H9 (cell line): ENCODE results near the gene TMA7. TPM values are rescaled to one million over a fixed set of nuclear protein-coding genes. Genes with fewer than 3 reads are reported as not detected.

Experiments
- DNase-seq: peaks from one replicate; pipeline ENCODE4 v3.0.0-alpha.2; 2017
- H2AFZ ChIP-seq: one replicate; pipeline ENCODE4 v1.6.1; 2013; ENCODE audit warnings: mild to moderate bottlenecking, low read length, control low read depth, moderate library complexity
- H2AK5ac ChIP-seq: 2 replicates; pipeline ENCODE4 v1.6.1; 2013; ENCODE audit warnings: low read length, control low read depth, mixed read lengths; ENCODE audit not compliant: insufficient read length
- H2BK120ac ChIP-seq: one replicate; pipeline ENCODE4 v1.6.1; 2013; ENCODE audit warnings: low read depth, mild to moderate bottlenecking, low read length, control low read depth, inconsistent platforms; ENCODE audit not compliant: poor library complexity, severe bottlenecking
- H2BK12ac ChIP-seq: 2 replicates; pipeline ENCODE4 v1.6.1; 2013; ENCODE audit warnings: low read length, control low read depth, mixed read lengths, low read depth; ENCODE audit not compliant: insufficient read length
- H2BK15ac ChIP-seq: 2 replicates; pipeline ENCODE4 v1.6.1; 2013; ENCODE audit warnings: low read depth, low read length, control low read depth
- H2BK20ac ChIP-seq: one replicate; pipeline ENCODE4 v1.6.1; 2013; ENCODE audit warnings: low read depth, mild to moderate bottlenecking, low read length, control low read depth, inconsistent platforms; ENCODE audit not compliant: poor library complexity, severe bottlenecking
- H2BK5ac ChIP-seq: 2 replicates; pipeline ENCODE4 v1.6.1; 2013; ENCODE audit warnings: low read length, control low read depth, mixed read lengths; ENCODE audit not compliant: insufficient read length
- H3K14ac ChIP-seq: 2 replicates; pipeline ENCODE4 v1.6.1; 2013; ENCODE audit warnings: low read length, control low read depth; ENCODE audit not compliant: insufficient read depth
- H3K18ac ChIP-seq: 2 replicates; pipeline ENCODE4 v1.6.1; 2013; ENCODE audit warnings: low read depth, mild to moderate bottlenecking, mixed read lengths, low read length, control low read depth; ENCODE audit not compliant: insufficient read length
- H3K23ac ChIP-seq: 2 replicates; pipeline ENCODE4 v1.6.1; 2013; ENCODE audit warnings: low read length, control low read depth, mixed read lengths, low read depth; ENCODE audit not compliant: insufficient read length
- H3K23me2 ChIP-seq: 2 replicates; pipeline ENCODE4 v1.6.1; 2013; ENCODE audit warnings: low read depth, mild to moderate bottlenecking, mixed read lengths, low read length, control low read depth; ENCODE audit not compliant: insufficient read length, poor library complexity, severe bottlenecking
- H3K27ac ChIP-seq: 2 replicates; pipeline ENCODE4 v1.5.1; 2013; ENCODE audit warnings: low read length, control low read depth, mixed read lengths, low read depth; ENCODE audit not compliant: insufficient read length
- H3K27me3 ChIP-seq: 2 replicates; pipeline ENCODE4 v1.6.1; 2013; ENCODE audit warnings: low read length, control low read depth, inconsistent platforms; ENCODE audit not compliant: insufficient read depth
- H3K4ac ChIP-seq: 2 replicates; pipeline ENCODE4 v1.6.1; 2013; ENCODE audit warnings: low read depth, mild to moderate bottlenecking, control low read depth, inconsistent platforms, low read length, moderate library complexity
- H3K4me1 ChIP-seq: 2 replicates; pipeline ENCODE4 v1.6.1; 2013; ENCODE audit warnings: low read length, control low read depth, inconsistent platforms; ENCODE audit not compliant: insufficient read depth
- H3K4me2 ChIP-seq: 2 replicates; pipeline ENCODE4 v1.6.1; 2013; ENCODE audit warnings: low read length, control low read depth, mixed read lengths; ENCODE audit not compliant: insufficient read length, insufficient read depth
- H3K56ac ChIP-seq: 2 replicates; pipeline ENCODE4 v1.6.1; 2013; ENCODE audit warnings: low read depth, mild to moderate bottlenecking, mixed read lengths, low read length, control low read depth; ENCODE audit not compliant: insufficient read length
- H3K79me1 ChIP-seq: 2 replicates; pipeline ENCODE4 v1.6.1; 2013; ENCODE audit warnings: low read depth, mild to moderate bottlenecking, moderate library complexity, low read length, control low read depth, inconsistent platforms; ENCODE audit not compliant: insufficient read depth, poor library complexity, severe bottlenecking
- H3K79me2 ChIP-seq: 2 replicates; pipeline ENCODE4 v1.6.1; 2013; ENCODE audit warnings: low read length, control low read depth, inconsistent platforms; ENCODE audit not compliant: insufficient read depth
- H3K9ac ChIP-seq: 2 replicates; pipeline ENCODE4 v1.6.1; 2013; ENCODE audit warnings: low read length, control low read depth, mixed read lengths; ENCODE audit not compliant: insufficient read length; ENCODE audit errors: extremely low read depth
- H3K9me3 ChIP-seq: one replicate; pipeline ENCODE4 v1.6.1; 2013; ENCODE audit warnings: low read depth, low read length, inconsistent platforms; ENCODE audit not compliant: control insufficient read depth
- H3T11ph ChIP-seq: one replicate; pipeline ENCODE4 v1.6.1; 2013; ENCODE audit warnings: mild to moderate bottlenecking, low read length, control low read depth, inconsistent platforms
- H4K20me1 ChIP-seq: one replicate; pipeline ENCODE4 v1.6.1; 2013; ENCODE audit not compliant: control insufficient read depth, insufficient read length, insufficient read depth
- H4K5ac ChIP-seq: 2 replicates; pipeline ENCODE4 v1.6.1; 2013; ENCODE audit warnings: low read depth, mild to moderate bottlenecking, mixed read lengths, low read length, control low read depth; ENCODE audit not compliant: insufficient read length
- H4K8ac ChIP-seq: replicated peaks from 2 replicates; pipeline ENCODE4 v1.6.1; 2013; ENCODE audit warnings: low read length, control low read depth, mixed read lengths, low read depth; ENCODE audit not compliant: insufficient read length
- H4K91ac ChIP-seq: 2 replicates; pipeline ENCODE4 v1.6.1; 2013; ENCODE audit warnings: low read depth, mild to moderate bottlenecking, moderate library complexity, mixed read lengths, low read length, control low read depth; ENCODE audit not compliant: insufficient read length
- H3K27ac Mint-ChIP-seq, 3 experiments: 2 replicates in 2 of 3; 3 replicates in 1 of 3; pipeline ENCODE4 v1.8.0; 2020 to 2021; ENCODE audit warnings: mixed read lengths in 3 of 3, mild to moderate bottlenecking in 1 of 3, moderate library complexity in 1 of 3
- H3K27me3 Mint-ChIP-seq: 2 replicates; pipeline ENCODE4 v1.8.0; 2021; ENCODE audit warnings: low read depth, mild to moderate bottlenecking, moderate library complexity, mixed read lengths
- H3K36me3 Mint-ChIP-seq, 3 experiments: 2 replicates in 2 of 3; 3 replicates in 1 of 3; pipeline ENCODE4 v1.8.0; 2020 to 2021; ENCODE audit warnings: low read depth in 3 of 3, mixed read lengths in 3 of 3; ENCODE audit not compliant: insufficient read depth in 1 of 3
- H3K4me1 Mint-ChIP-seq, 2 experiments: 2 replicates each; pipeline ENCODE4 v1.8.0; 2020; ENCODE audit warnings: mixed read lengths in 2 of 2
- H3K4me3 Mint-ChIP-seq, 2 experiments: 2 replicates in 1 of 2; 3 replicates in 1 of 2; pipeline ENCODE4 v1.8.0; 2020 to 2021; ENCODE audit warnings: mild to moderate bottlenecking in 2 of 2, mixed read lengths in 2 of 2, moderate library complexity in 1 of 2
- H3K9me3 Mint-ChIP-seq, 2 experiments: 2 replicates in 1 of 2; 3 replicates in 1 of 2; pipeline ENCODE4 v1.8.0; 2020; ENCODE audit warnings: mild to moderate bottlenecking in 2 of 2, mixed read lengths in 2 of 2, moderate library complexity in 1 of 2
- WGBS: extraction: QIAGEN DNeasy Blood & Tissue Kit; methylation state at CpG from one replicate; pipeline ENCODE4 v1.1.7; 2013; ENCODE audit warnings: missing lambda C conversion rate, low lambda C conversion rate, mixed read lengths; ENCODE audit not compliant: insufficient read length; ENCODE audit errors: extremely low coverage; 5-methylcytosine and 5-hydroxymethylcytosine counted together
- total RNA-seq: library from RNA; stranded (reverse); gene quantifications from 2 replicates; pipeline ENCODE4 v1.2.1, GENCODE V29; 2021
- TF ChIP-seq, protein P1 (sequence below): fragments of 200-600 bp; sonication (generic); conservative IDR thresholded peaks from 3 replicates; pipeline ENCODE4 v1.8.0; 2021; ENCODE audit warnings: antibody characterized with exemption, mild to moderate bottlenecking

The TMA7 gene
- total RNA-seq, 1 experiment from 2014 or later = 305 TPM

DNA sequence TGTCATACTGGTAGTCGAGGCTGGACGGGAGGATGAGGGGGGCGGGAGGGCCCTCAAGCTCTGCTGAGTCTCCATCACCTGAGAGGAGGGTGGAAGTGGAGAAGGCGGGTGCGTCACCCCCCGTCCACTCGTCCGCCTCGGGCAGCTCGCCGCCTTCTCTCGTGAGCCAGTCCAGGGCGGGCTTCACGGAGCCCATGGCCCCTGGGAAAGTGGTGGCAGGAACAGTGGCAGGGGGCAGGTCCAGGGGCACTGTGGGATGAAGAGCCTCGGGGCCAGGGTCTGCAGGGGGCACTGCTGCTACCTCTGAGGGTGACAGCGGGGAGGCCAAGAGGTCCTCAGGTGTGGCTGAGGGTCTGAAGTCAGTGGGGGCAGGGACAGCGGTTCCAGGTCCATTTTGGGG is 20.5 kb upstream of the TMA7 start:
- H2BK20ac ChIP-seq = no peak overlapping the region
- H4K91ac ChIP-seq = no peak overlapping the region
- no peak overlapping the region for H3K56ac ChIP-seq
- no peak for DNase-seq
- H3K4me2 ChIP-seq = no peak overlapping the region
- Mint-ChIP-seq H3K4me1 (peaks cover 3 to 4% of the 10 kb centered on the region in 2 experiments; a peak in 3 of 4 replicates), H3K27me3 (no peaks in the 10 kb centered on the region), H3K36me3 (peaks cover 37 to 81% (median 76%) of the 10 kb centered on the region in 3 experiments), H3K4me3 (no peak overlapping the region), H3K9me3 (no peaks in the 10 kb centered on the region), H3K27ac (no peak overlapping the region)
- no peak overlapping the region for H3K9ac ChIP-seq
- no peak overlapping the region for H4K5ac ChIP-seq
- no peak overlapping the region for H3K14ac ChIP-seq
- H4K20me1 ChIP-seq = no peaks in the 10 kb centered on the region
- no peaks in the 10 kb centered on the region for H3K27me3 ChIP-seq
- H3K23ac ChIP-seq = no peak overlapping the region
- no peak overlapping the region for H2AK5ac ChIP-seq
- no peak overlapping the region for H2BK15ac ChIP-seq
- H3K23me2 ChIP-seq = no peaks in the 10 kb centered on the region
- peaks cover 2% of the 10 kb centered on the region; the same call in 1 of the 2 replicates for H3K79me2 ChIP-seq
- WGBS = no CpG with 5 or more reads among the region's 17 CpGs
- no peak overlapping the region for H3K4ac ChIP-seq
- no peak overlapping the region for H2AFZ ChIP-seq
- no peaks in the 10 kb centered on the region for H3K4me1 ChIP-seq
- no peak overlapping the region for H3K18ac ChIP-seq
- TF ChIP-seq, protein P1, sequence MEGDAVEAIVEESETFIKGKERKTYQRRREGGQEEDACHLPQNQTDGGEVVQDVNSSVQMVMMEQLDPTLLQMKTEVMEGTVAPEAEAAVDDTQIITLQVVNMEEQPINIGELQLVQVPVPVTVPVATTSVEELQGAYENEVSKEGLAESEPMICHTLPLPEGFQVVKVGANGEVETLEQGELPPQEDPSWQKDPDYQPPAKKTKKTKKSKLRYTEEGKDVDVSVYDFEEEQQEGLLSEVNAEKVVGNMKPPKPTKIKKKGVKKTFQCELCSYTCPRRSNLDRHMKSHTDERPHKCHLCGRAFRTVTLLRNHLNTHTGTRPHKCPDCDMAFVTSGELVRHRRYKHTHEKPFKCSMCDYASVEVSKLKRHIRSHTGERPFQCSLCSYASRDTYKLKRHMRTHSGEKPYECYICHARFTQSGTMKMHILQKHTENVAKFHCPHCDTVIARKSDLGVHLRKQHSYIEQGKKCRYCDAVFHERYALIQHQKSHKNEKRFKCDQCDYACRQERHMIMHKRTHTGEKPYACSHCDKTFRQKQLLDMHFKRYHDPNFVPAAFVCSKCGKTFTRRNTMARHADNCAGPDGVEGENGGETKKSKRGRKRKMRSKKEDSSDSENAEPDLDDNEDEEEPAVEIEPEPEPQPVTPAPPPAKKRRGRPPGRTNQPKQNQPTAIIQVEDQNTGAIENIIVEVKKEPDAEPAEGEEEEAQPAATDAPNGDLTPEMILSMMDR = no peak
- no peak overlapping the region for H2BK5ac ChIP-seq
- H4K8ac ChIP-seq = no peak overlapping the region
- H3K27ac ChIP-seq = no peak overlapping the region
- no peaks in the 10 kb centered on the region for H3K79me1 ChIP-seq
- H3T11ph ChIP-seq = no peak overlapping the region
- no peaks in the 10 kb centered on the region for H3K9me3 ChIP-seq
- no peak overlapping the region for H2BK120ac ChIP-seq
- no peak overlapping the region for H2BK12ac ChIP-seq
